HG02623 (cell line): ENCODE results near the gene LAMB3.
A peak's percentile ranks its signal among the peaks of the same experiment; 100 is the strongest.

Experiments
- ATAC-seq: cut with Tn5 transposase; IDR thresholded peaks from one replicate; pipeline ENCODE4 v1.9.1; 2021; ENCODE audit warnings: moderate library complexity; ENCODE audit not compliant: unreplicated experiment

LAMB3 gene

DNA sequence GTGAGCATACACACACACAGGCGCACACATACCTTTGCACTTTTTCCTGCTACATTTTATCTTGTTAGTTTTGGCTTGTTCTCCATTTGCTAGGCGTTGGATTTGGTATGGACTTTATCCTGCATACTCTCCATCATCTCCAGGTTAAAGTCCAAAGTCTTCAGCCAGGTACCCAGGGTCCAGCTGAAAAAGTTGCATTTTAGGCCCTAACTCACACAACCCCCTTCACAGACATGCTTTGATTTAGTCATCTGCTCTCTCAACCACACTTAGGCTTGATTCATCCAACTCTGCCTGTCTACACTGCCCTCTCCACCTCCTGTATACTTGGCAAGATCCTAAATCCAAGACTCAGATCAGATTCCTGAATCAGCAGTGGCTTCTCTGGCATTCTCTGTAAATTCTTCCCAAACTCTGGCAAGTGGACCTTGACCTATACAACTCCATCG is 10.7 kb upstream of the LAMB3 start:
- no peak for ATAC-seq

DNA sequence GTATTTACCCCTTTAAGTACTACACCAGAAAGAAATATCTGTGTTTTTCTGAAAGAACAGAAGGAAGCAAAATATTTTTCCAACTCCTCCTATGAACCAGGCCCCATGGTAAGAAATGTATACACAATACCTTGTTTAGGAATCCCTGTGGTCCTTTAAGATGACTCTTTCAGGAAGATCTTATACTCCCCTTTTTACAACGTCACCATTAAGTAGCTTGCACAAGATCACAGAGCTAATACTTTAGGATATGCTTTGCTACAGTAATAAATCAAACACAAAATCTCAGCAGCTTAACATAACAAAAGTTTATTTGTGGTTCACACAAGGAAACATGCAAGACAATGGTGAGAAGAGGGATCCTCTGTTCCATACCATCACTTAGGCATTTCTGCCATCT is 8.8 kb upstream of the LAMB3 start:
- no peak for ATAC-seq

DNA sequence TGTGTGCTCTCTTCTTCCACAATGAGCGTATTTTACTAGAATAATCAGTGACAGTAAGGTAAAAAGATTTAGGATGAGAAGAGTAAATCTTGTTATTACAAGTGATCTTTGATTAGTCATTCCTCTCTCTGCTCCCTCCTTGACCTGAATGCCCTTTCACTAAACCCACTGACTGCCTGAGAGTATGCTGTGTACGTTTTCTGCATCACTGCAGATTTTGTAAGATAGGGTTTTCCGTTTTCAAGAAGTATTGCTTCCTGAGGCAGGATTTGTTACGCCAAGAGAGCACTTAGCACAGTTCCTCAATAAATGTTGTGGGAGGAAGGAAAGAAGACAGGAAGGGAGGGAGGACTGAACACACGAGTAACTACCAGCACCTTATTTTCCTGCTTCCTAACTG is 7.7 kb upstream of the LAMB3 start:
- peak; percentile 76 for ATAC-seq

DNA sequence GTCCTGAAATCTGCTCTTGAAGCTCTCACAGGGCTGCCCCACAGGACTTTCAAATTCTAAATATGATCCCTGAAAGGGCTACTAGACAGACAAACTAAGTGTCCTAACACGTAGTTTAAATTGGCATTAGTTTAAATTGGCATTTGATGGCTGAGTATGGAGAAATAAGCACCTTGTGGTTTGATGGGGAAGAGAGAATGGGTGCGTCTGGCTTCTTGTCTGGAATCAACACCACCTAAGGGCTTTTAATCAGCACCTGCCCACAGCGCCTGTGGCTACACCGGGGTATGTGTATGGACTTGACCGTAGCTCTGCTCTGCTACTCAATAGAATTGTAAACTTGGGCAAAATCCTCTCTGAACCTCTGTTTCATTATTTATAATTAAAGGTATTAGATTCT is 5.7 kb upstream of the LAMB3 start:
- ATAC-seq = no peak

DNA sequence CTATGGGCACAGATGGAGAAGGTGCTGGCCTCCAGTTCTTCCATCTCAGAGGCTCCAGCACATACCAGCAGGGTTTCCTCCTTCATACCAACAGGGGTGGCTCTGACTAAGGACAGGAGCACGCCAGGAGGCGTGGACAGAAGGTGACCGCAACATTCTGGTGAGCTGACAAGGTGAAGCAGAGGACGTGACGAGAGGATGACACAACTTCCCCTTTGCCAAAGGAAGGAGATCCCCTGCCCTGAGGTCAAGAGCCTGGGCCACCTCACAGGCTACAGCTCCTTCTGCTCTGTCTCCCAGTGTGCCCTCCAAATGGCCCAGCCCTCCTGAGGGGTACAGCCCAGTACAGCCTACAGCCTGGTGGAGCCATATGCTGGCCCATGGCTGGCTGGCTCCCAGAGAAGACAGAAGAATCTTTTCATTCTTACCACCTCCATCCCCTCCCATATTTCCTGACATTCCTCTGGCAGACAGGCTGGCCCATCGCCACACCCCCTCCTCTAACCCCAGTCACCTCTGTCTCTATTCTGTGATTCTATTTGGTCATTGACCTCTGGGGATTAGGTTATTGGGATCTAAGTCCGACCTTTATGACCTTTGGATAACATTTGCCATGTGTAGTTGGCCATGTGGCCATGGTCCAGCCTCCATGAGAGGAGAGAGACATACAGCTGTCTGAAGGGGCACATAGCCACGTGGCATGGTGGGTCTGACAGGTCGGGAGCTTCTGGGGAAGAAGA is 5.1 kb upstream of the LAMB3 start:
- ATAC-seq = no peak

DNA sequence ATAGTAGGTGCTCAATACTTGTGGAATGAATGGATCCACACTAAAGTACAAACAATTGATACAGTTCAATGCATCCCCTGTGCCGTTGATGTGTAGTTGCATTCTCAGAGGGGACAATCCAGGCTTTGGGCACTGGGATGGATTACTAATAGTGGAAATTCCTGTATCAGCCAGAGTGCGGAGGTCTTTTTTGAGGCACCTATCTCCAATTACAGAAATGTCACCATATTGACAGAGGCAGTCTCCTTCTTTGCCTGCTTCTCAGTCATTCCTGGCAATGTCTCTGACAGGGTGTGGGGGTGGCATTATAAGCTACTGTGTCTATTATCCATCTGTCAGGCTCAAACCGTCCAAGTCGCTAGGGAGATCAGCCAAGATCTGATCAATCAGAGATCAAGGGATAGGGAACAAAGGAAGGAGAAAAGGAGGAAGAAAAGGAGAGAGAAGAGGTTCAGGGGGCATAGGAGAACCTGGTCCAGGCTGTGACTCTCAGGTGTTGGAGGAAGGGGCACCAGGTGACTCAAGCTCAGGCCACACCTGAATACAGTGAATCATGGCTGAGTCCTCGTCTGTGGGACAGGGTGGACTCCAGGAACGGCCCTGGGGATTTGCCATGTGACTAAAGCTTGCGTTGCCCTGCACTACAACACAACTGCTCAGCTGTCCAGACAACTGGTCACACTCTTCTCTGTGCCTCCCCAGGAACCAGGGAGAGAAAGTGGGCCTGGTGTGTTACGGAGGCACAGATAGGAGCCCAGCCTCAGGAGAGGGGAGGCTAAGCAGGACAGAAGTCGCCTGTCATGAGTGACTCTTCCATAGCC is 3.4 kb upstream of the LAMB3 start:
- no peak for ATAC-seq

DNA sequence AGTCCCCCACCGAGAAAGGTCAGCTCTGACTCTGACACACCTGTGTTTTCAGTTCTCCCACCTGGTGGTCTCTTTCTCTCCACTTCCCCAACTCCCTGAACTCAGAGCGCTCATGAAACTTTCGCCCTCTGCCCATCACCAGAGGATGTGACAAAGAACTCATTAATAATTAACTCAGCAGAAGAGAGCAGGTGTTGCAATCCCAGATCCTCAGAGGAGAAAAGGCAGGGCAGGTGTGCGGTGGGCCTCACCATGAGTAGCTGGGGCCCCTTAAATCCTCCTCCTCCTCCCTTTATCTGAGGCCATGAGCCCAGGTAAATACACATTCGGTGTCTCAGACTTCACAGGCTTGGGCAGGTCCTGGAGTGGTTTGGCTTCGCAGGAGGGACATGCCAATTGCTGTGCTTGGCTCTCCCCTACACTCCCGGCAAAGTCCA is 1.7 kb upstream of the LAMB3 start:
- ATAC-seq = no peak

DNA sequence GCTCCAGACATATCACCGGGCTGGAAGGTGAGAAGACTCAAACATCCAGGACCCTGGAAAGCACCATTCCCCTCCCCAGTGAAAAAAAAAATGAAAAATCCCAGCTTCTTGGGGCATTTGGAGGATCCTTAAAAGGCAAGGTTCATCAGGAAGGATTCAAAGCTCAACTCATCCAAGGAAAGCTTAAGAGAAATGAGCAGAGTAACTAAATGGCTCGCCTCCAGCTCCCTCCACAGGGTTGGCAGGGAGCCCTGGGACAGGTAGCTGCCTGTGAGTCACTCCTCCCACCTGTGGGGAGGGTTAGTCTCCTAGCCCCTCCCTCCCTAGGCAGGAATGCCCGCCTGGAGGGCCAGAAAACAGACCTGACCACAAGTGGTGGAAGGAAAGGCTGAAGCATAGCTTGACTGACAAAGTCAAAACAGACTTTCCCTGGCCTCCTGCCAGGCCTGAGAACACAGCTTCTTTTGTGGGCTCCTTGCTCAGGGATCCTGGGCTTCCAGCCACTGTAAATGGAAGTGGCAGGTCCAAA is 712 bp upstream of the LAMB3 start:
- no peak for ATAC-seq

DNA sequence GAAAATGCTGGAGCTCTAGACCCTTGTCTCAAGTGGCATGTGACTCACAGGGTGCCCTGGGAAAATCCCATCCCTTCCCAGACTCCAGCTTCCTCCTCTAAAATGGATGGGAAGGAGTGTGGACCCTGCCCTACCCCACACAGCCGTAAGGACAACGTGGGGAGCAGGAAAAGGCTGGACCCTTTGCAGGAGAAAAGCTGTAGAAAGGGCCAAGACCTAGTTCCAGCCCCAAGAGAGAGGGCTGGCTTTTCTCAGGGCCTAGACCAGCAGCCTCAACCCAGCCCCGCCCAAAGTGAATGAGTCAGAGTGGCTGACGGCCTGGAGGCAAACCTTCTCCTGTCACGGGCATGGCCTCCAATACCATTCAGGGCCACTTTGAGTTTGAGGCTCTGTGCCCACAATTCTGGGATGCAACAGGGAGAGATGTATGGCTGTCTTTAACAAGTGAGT is 1.1 kb downstream of the LAMB3 start:
- peak; percentile 43 for ATAC-seq

DNA sequence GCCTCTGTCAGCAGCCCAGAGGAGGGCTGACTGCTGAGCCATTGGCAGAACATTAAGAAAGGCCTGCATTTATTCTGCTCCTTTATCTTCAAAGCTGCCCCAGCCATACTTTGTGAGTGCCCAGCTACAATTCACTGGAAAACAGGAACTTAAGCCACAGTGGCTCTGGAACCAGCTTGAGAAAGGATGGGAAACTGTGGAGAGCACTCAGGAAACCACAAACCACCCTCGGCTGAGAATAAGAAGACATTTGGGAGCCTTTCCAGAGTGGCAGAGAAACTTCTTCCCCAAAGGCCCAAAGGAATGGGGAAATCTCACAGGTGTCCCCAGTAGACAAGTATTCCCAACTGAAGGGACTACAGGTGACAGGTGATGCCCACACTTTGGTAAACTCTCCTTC is 1.8 kb downstream of the LAMB3 start:
- ATAC-seq = no peak

DNA sequence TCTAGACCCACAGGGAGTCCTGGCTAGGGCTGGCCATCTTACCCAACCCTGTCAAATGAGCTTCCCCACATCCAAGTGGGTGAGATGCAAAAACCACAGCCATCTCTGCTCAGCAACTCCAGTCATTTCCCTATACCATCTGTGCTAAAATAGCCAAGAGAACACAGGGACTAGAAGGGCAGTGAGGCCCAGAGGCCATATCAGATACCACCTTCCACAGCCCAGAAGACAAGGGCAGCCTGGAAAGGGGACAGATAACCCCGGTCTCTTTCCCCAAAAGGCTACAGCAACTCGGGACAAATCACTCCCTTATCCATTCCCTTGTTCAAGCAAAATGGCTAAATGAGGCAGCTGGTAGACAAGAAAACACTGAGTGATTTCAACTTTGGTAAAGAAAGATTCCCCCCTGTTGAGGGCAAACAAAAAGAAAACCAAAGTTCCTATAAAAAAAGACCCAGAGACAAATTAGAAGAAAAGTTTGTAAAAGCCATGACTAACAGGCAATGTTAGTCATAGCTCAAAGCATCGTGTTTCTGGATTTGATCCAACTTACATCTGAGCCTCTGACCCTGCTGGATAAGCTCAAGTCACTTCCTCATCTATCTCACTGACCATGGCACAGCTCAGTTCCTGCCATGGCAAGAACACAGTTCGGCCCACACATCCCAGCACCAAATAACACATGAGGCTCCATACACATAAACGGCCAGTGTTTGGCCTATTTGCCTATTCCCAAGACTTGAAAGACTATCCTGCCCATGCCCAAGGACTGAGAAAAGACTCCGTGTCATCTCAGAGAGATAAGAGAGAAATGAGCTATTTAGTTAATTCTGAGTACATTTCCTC is 3.1 kb downstream of the LAMB3 start:
- ATAC-seq = no peak

DNA sequence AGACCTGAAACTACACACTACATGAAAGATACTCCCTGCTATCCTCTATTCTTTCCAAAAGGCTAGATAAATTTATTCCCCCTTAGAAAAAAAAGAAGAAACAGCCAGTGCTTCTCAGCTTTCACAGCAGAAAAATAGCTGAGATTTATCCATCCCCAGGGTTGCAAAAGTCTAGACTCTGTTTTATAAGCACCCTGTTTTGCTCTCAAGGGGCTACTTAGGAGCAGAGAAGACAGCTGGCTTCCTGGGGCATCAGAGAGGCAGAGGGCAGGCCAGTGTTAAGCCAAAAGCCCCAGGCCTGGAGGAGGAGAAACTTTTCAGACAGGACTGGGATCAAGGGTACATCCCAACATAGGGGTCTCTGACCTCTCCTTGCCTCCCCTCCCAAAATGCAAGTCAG is 3.9 kb downstream of the LAMB3 start:
- ATAC-seq = no peak

DNA sequence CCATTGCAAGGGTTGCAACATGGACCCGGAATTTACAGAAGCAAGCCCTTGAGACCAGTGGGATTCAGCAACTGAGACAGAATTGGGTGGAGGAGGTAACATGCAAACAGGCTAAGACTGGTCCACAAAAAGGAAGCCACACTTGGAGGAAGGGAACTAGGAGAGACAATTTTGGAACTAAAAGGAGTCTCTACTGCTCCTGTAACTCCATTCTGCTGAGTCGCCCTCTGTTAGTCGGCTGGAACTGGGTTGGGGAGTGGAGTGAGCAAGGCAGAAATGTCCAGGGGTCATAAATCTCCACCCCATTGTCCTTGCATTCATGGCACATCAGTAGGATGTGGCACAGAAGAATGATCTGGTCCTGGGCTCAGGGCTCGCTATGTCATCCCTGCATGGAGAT is 5.1 kb downstream of the LAMB3 start:
- no peak for ATAC-seq

DNA sequence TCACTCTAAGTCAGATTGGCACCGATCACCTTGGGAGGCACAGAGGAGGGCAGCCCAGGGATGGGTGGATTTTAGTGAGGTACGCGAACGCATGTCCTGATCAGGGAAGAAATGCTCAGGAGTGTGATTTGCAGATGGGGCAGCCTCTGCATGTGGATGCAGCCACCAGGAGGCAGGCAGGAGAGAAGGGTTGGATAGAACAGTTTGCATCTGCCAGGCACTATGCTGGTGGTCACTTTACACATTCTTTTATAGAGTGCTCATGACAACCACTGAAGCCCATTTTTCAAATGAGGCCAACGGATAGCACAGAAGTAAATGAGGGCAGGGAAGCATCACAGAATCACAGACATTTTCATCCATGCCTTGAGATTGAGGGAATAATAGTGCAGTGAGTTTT is 5.7 kb downstream of the LAMB3 start:
- no peak for ATAC-seq

DNA sequence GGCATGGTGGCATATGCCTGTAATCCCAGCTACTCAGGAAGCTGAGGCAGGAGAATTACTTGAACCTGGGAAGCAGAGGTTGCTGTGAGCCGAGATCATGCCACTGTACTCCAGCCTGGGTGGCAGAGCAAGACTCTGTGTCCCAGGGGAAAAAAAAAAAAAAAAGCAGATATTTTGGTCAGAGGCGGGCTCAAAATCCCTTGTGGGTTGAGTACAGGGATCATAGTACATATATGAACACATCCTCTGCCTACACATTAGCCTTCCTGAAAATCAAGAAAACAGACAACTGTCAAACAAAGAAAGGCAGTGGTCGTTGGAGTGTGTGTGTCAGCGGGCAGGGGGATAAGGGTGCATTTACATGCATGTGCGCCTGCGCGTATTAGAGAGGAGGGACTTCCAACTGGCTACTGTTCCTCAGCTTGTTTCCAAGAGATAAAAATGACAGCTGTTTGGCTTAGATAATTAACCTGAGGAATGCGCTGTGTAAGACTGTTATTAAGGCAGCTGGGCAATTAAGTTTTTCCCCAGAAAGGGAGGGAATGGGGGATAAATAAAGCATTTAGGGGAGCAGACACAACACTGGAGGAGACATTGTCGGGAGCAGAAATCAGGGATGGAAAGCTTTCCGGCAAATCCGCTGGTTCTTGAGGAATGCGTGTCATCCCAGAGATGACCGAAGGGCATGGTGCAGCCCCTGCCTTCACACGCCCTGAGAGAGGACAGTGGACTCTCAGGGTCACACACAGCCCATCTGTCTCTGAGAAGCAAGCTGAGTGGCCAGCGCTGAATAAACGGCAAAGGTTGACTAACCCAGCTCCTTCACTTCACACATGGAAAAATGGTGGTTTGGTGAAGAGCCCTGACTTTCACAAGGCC is 6.4 kb downstream of the LAMB3 start:
- ATAC-seq = no peak

DNA sequence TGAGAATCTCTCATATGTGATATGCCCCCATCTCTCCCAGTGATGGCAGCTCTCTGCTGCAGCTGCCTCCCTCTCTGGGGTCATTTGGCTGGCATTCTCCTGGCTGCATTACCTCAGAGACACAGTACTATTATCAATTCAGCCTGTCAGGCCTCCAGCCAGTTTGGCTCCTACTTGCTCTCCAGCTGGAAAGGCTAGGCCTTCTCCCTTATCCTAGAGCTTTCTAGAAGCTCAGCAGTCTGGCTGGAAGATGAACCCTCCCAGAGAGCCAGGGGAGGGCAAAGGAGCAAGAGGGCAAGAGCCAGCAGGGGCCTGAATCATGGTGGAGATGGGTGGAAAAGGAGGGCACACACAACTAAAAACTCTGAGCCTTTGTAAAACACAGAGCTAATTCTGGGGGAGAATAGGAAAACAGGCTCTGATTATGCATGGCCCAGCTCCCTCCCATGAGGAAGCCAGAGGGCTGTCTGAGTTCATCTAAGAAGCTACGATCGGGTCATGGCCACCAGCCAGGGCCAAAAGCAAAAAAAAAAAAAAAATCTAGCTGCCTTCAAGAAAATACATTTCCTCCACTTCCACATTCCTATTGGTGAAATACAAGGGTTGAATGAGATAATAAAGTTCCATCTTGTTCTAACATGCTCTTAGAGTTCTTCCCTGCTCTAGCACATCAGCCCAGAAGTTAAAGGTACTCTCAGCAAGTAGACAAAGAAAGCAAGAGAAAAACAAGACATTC is 8.8 kb downstream of the LAMB3 start:
- no peak for ATAC-seq

DNA sequence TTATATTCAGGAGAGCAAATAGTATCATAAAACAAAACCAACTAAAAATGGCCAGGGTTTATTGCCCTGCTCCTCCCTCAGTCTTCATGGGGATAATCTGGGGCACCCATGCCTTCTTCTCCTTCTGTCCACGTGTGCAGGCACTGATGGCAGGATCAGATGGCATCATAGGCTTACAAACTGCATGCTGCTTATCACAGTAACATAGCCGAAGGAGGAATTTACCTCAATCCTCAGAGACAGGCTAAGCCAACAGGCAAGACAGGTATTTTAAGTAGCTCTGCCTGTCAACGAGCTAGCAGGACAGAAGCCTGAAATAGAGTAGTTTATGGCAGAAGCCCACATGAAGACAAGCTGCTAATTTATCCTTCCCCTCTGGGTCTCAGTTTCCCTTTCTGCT is 9.4 kb downstream of the LAMB3 start:
- no peak for ATAC-seq

DNA sequence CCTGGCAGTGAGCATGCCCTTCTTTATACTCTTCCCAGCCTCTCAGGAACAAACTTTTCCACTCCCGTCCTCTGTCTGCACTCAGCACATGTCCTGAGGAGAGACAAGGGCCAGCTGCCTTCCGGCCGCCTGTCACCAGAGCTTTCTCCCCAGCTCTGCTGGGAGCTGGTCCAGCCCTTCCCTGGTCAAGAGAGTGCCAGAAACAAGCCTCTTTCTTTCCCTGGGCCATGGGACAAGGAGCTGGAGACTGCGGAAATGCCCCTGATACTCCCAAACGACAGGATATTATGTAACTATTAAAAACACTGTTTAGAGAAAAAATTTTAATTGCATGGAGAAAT is 10.4 kb downstream of the LAMB3 start:
- no peak for ATAC-seq

DNA sequence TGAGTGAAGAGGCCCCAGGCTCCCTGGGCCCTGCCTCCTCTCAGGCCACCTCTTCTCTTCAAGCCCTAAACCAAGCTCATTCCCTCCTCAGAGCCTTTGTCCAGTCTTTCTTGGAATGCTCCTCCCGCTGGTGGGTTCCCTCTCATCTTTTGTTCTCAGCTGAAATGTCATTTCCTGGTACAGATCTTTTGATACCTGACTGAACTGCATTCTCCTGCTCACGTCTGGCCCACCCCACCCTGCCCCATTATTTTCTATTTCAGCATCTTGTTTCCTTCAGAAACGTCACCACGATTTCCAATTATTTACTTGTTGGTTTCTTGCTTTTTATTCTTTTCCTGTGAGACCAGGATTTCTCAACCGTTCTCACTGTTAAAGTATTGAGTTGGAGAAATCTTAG is 16.4 kb downstream of the LAMB3 start:
- ATAC-seq = no peak
